GM12878 (cell line): ENCODE results near the gene XPOT. TPM values are rescaled to one million over a fixed set of nuclear protein-coding genes. Genes with fewer than 3 reads are reported as not detected.

Source experiments
- ASH2L ChIP-seq: fragments of 300-600, 200-600 bp; sonication (generic); IDR thresholded peaks from 2 replicates; pipeline ENCODE4 v1.6.1; 2017; ENCODE audit warnings: low read depth, mild to moderate bottlenecking, borderline replicate concordance
- ATF3 ChIP-seq: IDR thresholded peaks from 2 replicates; pipeline ENCODE4 v1.6.1; 2011; ENCODE audit warnings: low read depth, mild to moderate bottlenecking, low read length, moderate library complexity, borderline replicate concordance; ENCODE audit errors: extremely low read depth
- BACH1 ChIP-seq: fragments of 450-650 bp; IDR thresholded peaks from 2 replicates; pipeline ENCODE4 v1.6.1; 2017; ENCODE audit warnings: mild to moderate bottlenecking, borderline replicate concordance
- BHLHE40 ChIP-seq, 2 experiments: fragments of 450-650 bp in 1 of 2; IDR thresholded peaks; 2 replicates each; pipeline ENCODE4 v1.6.1; 2011 to 2017; ENCODE audit warnings: low read depth in 2 of 2, borderline replicate concordance in 1 of 2, improper control_type of control experiment in 1 of 2, low read length in 1 of 2, mild to moderate bottlenecking in 1 of 2
- EP300 ChIP-seq, 2 experiments: fragments of 150-350 bp in 1 of 2; IDR thresholded peaks; 2 replicates each; pipeline ENCODE4 v1.6.1; 2011 to 2012; ENCODE audit warnings: low read depth in 2 of 2, low read length in 2 of 2, borderline replicate concordance in 1 of 2, improper control_type of control experiment in 1 of 2, inconsistent platforms in 1 of 2; ENCODE audit not compliant: control insufficient read depth in 1 of 2
- MXI1 ChIP-seq: fragments of 150-350 bp; IDR thresholded peaks from 2 replicates; pipeline ENCODE4 v1.6.1; 2011; ENCODE audit warnings: low read depth, mild to moderate bottlenecking, inconsistent platforms, low read length, improper control_type of control experiment
- NR2C1 ChIP-seq: fragments of 450-650 bp; IDR thresholded peaks from 2 replicates; pipeline ENCODE4 v1.6.1; 2017; ENCODE audit warnings: antibody characterized with exemption, mild to moderate bottlenecking, moderate library complexity
- NR2F1 ChIP-seq: fragments of 450-650 bp; conservative IDR thresholded peaks from 2 replicates; pipeline ENCODE4 v1.6.1; 2017; ENCODE audit warnings: mild to moderate bottlenecking
- PBX3 ChIP-seq: IDR thresholded peaks from 2 replicates; pipeline ENCODE4 v1.6.1; 2011; ENCODE audit warnings: mild to moderate bottlenecking, low read depth, low read length, moderate library complexity; ENCODE audit not compliant: insufficient replicate concordance
- POLR2AphosphoS5 ChIP-seq: IDR thresholded peaks from 2 replicates; pipeline ENCODE4 v1.6.1; 2011; ENCODE audit warnings: mild to moderate bottlenecking, low read length, inconsistent platforms
- POU2F2 ChIP-seq: IDR thresholded peaks from 3 replicates; pipeline ENCODE4 v1.6.1; 2011; ENCODE audit warnings: low read depth, mild to moderate bottlenecking, low read length, borderline replicate concordance
- RAD51 ChIP-seq: fragments of 450-650 bp; IDR thresholded peaks from 2 replicates; pipeline ENCODE4 v1.6.1; 2016; ENCODE audit warnings: moderate library complexity, mild to moderate bottlenecking, inconsistent platforms
- RUNX3 ChIP-seq: IDR thresholded peaks from 2 replicates; pipeline ENCODE4 v1.6.1; 2012; ENCODE audit warnings: low read length, inconsistent platforms
- SMARCA5 ChIP-seq: fragments of 450-650 bp; IDR thresholded peaks from 2 replicates; pipeline ENCODE4 v1.6.1; 2017; ENCODE audit warnings: mild to moderate bottlenecking
- TAF1 ChIP-seq: IDR thresholded peaks from 2 replicates; pipeline ENCODE4 v1.6.1; 2011; ENCODE audit warnings: mild to moderate bottlenecking, low read depth, low read length, borderline replicate concordance
- TCF3 ChIP-seq: IDR thresholded peaks from 2 replicates; pipeline ENCODE4 v1.6.1; 2012; ENCODE audit warnings: low read depth, mild to moderate bottlenecking, low read length, borderline replicate concordance; ENCODE audit not compliant: insufficient read depth
- ZNF384 ChIP-seq: IDR thresholded peaks from 2 replicates; pipeline ENCODE4 v1.6.1; 2012; ENCODE audit warnings: low read depth, mild to moderate bottlenecking, low read length, improper control_type of control experiment, borderline replicate concordance
- polyA plus RNA-seq, 11 experiments: library from polyadenylated mRNA; depleted of rRNA in 4 of 11; unstranded in 6 of 11; stranded (reverse) in 5 of 11; fragments of >200 nt; fragmentation: Nextera tagmentation in 4 of 11; fragmentation: Illumina TruSeq in 1 of 11; extraction: Ambion mirVana in 4 of 11; extraction: Trizol in 1 of 11; gene quantifications; 1 replicate in 1 of 11; 2 replicates in 10 of 11; pipeline versions ENCODE4 v1.2.1 to v1.2.3, GENCODE V29; 2011 to 2016; ENCODE audit warnings: inconsistent platforms in 2 of 11, missing spikeins in 2 of 11, low read depth in 1 of 11
- total RNA-seq, 4 experiments: library from RNA; depleted of rRNA in 3 of 4; stranded (reverse); fragments of >200 nt in 3 of 4; fragmentation: Illumina TruSeq in 1 of 4; extraction: Trizol in 1 of 4; gene quantifications; 2 replicates each; pipeline versions ENCODE4 v1.2.1 to v1.2.3, GENCODE V29; 2013 to 2021
- TF ChIP-seq, protein P1 (sequence below): fragments of 450-650 bp; IDR thresholded peaks from 2 replicates; pipeline ENCODE4 v1.6.1; 2017; ENCODE audit warnings: mild to moderate bottlenecking, low read depth, inconsistent platforms; ENCODE audit not compliant: poor library complexity, severe bottlenecking
- TF ChIP-seq, protein P2 (sequence below): fragments of 450-650 bp; IDR thresholded peaks from 2 replicates; pipeline ENCODE4 v1.6.1; 2017; ENCODE audit warnings: mild to moderate bottlenecking
- TF ChIP-seq, protein P3 (sequence below), 3 experiments: IDR thresholded peaks in 2 of 3; conservative IDR thresholded peaks in 1 of 3; 2 replicates each; pipeline ENCODE4 v1.5.1; 2011; ENCODE audit warnings: low read depth in 3 of 3, low read length in 3 of 3, mild to moderate bottlenecking in 3 of 3, control low read depth in 2 of 3, moderate library complexity in 2 of 3, inconsistent platforms in 1 of 3, mixed read lengths in 1 of 3; ENCODE audit not compliant: control insufficient read depth in 2 of 3, insufficient read depth in 1 of 3; ENCODE audit errors: extremely low read depth in 1 of 3

Gene XPOT
- total and polyA plus RNA-seq, 10 of the 15 experiments (the other 5 are each of a cell fraction or from before 2014, with no cell fraction given) = 11.9 to 66.3 (median 54.7) TPM

GRCh38 chr12:64451687-64452558 lies 47.7 kb downstream of the XPOT start, which contains the start of gene TBK1 (continued):
- TF ChIP-seq, protein P1, sequence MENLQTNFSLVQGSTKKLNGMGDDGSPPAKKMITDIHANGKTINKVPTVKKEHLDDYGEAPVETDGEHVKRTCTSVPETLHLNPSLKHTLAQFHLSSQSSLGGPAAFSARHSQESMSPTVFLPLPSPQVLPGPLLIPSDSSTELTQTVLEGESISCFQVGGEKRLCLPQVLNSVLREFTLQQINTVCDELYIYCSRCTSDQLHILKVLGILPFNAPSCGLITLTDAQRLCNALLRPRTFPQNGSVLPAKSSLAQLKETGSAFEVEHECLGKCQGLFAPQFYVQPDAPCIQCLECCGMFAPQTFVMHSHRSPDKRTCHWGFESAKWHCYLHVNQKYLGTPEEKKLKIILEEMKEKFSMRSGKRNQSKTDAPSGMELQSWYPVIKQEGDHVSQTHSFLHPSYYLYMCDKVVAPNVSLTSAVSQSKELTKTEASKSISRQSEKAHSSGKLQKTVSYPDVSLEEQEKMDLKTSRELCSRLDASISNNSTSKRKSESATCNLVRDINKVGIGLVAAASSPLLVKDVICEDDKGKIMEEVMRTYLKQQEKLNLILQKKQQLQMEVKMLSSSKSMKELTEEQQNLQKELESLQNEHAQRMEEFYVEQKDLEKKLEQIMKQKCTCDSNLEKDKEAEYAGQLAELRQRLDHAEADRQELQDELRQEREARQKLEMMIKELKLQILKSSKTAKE = no peak
- no peak for TF ChIP-seq EP300 (IDR thresholded peaks at IDR 0.05; ENCODE audit: borderline replicate concordance in 1 of 2, control insufficient read depth in 1 of 2, low read depth in 2 of 2, low read length in 2 of 2)
- TF ChIP-seq ASH2L = peak; percentile 96; the same call in 1 of the 2 replicates
- TF ChIP-seq POLR2AphosphoS5 = peak; percentile 77; the same call in 1 of the 2 replicates
- TF ChIP-seq TAF1 = peak; percentile 57
- TF ChIP-seq NR2C1 = peak; percentile 40; the same call in 1 of the 2 replicates
- peak; percentile 81 to 94 for TF ChIP-seq BHLHE40 (IDR thresholded peaks at IDR 0.05; ENCODE audit: borderline replicate concordance in 1 of 2, low read depth in 2 of 2, low read length in 1 of 2)
- peak; percentile 82 for TF ChIP-seq NR2F1
- TF ChIP-seq BACH1 = peak; percentile 98
- 0 out of 2 replicates have a peak, but pooled peaks have one; percentile 17 for TF ChIP-seq TCF3
- TF ChIP-seq ATF3 = peak; percentile 94
- TF ChIP-seq, protein P2, sequence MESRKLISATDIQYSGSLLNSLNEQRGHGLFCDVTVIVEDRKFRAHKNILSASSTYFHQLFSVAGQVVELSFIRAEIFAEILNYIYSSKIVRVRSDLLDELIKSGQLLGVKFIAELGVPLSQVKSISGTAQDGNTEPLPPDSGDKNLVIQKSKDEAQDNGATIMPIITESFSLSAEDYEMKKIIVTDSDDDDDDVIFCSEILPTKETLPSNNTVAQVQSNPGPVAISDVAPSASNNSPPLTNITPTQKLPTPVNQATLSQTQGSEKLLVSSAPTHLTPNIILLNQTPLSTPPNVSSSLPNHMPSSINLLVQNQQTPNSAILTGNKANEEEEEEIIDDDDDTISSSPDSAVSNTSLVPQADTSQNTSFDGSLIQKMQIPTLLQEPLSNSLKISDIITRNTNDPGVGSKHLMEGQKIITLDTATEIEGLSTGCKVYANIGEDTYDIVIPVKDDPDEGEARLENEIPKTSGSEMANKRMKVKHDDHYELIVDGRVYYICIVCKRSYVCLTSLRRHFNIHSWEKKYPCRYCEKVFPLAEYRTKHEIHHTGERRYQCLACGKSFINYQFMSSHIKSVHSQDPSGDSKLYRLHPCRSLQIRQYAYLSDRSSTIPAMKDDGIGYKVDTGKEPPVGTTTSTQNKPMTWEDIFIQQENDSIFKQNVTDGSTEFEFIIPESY = no peak
- peak; percentile 65 for TF ChIP-seq RAD51
- TF ChIP-seq PBX3 = no peak
- 0 out of 2 replicates have a peak, but pooled peaks have one; percentile 81 for TF ChIP-seq SMARCA5
- TF ChIP-seq RUNX3 = peak; percentile 48; the same call in 1 of the 2 replicates
- TF ChIP-seq ZNF384 = no peak
- TF ChIP-seq MXI1 = peak; percentile 38; the same call in 1 of the 2 replicates
- peak; percentile 19; the same call in 2 of the 3 replicates for TF ChIP-seq POU2F2
- TF ChIP-seq, protein P3, sequence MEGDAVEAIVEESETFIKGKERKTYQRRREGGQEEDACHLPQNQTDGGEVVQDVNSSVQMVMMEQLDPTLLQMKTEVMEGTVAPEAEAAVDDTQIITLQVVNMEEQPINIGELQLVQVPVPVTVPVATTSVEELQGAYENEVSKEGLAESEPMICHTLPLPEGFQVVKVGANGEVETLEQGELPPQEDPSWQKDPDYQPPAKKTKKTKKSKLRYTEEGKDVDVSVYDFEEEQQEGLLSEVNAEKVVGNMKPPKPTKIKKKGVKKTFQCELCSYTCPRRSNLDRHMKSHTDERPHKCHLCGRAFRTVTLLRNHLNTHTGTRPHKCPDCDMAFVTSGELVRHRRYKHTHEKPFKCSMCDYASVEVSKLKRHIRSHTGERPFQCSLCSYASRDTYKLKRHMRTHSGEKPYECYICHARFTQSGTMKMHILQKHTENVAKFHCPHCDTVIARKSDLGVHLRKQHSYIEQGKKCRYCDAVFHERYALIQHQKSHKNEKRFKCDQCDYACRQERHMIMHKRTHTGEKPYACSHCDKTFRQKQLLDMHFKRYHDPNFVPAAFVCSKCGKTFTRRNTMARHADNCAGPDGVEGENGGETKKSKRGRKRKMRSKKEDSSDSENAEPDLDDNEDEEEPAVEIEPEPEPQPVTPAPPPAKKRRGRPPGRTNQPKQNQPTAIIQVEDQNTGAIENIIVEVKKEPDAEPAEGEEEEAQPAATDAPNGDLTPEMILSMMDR (IDR thresholded peaks at IDR 0.05 in 2 of 3, conservative IDR thresholded peaks at IDR 0.05 in 1 of 3; ENCODE audit: control insufficient read depth in 2 of 3, extremely low read depth in 1 of 3, insufficient read depth in 1 of 3, low read depth in 3 of 3, low read length in 3 of 3) = no peak
